Measurements from ENCODE around the gene UROC1.

UROC1 gene

GRCh38 chr3:126493739-126494138 lies 23.8 kb downstream of the UROC1 start:
- DNase-seq = no peak

GRCh38 chr3:126493051-126493450 lies 24.5 kb downstream of the UROC1 start:
- DNase-seq = no peak

GRCh38 chr3:126491221-126492013 lies 26.2 kb downstream of the UROC1 start:
- DNase-seq = no peak

DNA sequence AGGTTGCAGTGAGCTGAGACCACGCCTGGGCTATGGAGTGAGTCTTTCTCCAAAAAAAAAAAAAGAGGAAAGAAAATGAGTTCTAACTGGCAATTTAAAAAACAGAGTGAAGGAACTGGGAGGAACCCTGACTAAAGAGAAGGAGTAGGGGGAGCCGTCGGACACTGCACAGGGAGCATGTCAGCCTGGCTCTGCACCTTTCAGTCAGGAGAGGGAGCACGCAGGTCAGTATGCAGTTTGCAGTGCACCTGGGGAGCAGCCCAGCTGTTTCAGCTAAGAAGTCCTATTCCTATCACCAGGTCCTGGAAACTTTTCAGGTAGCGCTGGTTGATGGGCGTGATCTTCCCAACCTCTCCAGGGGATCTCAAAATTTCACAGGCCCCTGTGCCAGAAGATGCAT lies 27.0 kb downstream of the UROC1 start:
- DNase-seq = no peak

GRCh38 chr3:126488886-126489569 lies 28.5 kb downstream of the UROC1 start:
- no peak for DNase-seq

GRCh38 chr3:126488185-126488584 lies 29.4 kb downstream of the UROC1 start:
- DNase-seq = no peak

- no peak for DNase-seq
Measured at GRCh38 chr3:126487151-126487771, 30.3 kb downstream of the UROC1 start.

DNA sequence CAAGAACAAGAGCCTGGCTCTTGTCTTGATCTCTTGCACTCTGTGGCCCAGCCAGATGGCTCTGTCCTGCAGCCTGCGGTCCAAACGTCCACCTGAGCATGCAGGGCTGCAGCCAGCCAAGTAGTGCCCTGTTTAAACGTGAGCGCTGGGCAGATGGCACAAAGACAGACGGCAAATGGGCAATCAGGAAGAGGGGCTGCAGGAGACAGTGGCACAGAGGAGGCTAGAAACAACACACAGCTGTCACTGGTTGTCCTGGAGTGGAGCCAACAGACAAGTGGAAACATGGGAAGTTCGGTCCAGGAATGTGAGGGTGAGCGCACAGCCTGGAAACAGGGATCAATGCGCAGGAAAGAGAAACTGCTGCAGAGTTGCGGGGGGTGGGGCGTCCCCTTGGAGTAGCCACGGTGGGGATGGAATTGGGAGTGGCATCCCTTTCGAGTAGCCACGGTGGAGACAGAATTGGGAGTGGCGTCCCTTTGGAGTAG lies 31.2 kb downstream of the UROC1 start:
- DNase-seq = no peak

GRCh38 chr3:126485956-126486355 lies 31.6 kb downstream of the UROC1 start:
- no peak for DNase-seq

- DNase-seq = no peak
Measured at GRCh38 chr3:126485176-126485897, 32.2 kb downstream of the UROC1 start.

GRCh38 chr3:126484662-126485061 lies 32.9 kb downstream of the UROC1 start:
- DNase-seq = no peak

DNA sequence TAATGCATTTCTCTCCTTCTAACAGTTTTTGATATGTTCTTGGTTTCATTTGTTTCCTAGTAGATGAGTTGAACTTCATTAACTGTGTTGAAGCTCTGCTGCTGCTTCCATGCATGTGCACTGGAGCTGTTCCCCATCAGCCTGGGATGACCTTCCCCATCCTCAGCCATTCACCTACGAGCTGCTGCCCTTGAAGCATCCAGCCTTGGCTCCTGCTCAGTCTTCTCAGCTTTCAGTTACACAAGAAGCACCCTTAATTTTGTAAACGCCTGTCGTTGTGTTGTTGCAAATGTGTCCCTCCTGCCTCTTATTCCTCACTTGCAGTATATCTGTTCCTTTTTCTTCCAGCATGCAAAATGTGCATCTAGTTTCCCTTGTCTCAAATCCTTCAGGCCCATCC lies 33.4 kb downstream of the UROC1 start:
- no peak for DNase-seq

DNA sequence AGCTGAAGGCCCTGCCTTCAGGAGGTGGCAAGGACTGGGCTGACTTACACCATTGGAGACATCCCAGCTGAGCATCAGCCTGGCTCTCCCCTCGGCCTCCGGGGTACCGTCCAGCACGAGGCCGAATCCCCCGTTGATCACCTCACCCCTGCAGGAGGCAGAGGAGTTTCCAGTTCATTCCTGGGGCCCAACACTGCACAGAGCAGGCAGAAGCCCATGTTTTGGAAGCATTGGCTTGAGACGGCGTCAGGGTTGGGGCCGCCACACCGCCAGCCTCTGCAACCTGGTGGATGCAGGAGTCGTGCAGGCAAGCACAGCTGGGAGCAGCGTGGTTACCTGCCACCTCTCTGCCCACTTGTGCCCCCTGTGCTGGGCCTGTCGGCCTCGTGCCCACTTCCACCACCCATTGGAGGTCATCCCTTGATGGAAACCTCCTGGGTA lies 34.2 kb downstream of the UROC1 start:
- no peak for DNase-seq

- DNase-seq = no peak
Measured at GRCh38 chr3:126482503-126483255, 34.9 kb downstream of the UROC1 start.

DNA sequence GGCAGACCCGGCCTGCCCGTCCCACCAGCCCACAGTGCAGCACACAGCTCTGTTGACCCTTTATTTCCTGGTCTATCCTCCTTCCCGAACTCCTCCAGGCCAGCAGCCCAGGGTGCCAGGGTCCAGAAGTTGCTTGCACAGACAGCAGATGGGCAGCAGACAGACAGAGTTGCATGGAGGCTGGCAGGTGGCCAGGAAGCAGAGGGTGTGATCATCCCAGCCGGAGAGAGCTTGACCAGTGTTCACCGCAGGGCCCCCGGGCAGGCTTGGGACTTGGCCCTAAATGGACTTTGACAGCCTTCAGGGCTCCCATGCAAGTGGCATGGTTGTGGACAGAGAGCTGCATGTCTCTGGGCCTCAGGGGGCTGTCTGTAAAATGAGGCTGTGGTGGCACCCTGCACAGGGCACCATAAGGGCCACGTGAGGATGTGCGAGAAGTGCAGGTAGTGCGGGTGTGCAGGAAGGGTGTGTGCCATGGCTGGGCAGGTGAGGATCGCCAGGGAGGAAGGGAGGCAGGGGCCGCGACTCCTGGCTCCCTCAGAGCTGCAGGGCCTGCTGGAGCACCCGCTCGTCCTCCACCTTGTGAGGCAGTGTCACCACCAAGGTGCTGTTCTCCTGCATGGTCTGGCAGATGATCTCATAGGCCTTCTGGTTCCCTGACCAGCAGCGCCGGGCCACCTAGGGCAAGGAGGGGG lies 35.6 kb downstream of the UROC1 start:
- DNase-seq = no peak

DNA sequence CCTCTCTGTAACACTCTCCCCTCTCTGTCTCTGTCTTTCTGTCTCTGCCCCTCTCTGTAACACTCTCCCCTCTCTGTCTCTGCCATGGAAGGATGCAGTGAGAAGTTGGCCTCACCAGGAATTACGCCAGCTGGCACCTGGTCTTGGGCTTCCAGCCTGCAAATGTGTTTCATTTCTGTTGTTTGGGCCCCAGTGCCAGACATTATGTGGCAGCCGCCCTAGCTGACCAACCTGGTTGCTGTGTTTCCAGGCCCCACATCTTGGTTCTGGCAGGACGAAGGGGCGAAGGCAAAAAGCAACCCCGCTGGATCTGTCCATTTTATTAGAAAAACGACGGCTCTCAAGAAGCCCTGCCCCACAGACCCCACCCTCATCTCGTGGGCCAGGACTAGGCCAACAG lies 36.7 kb downstream of the UROC1 start:
- DNase-seq = no peak

DNA sequence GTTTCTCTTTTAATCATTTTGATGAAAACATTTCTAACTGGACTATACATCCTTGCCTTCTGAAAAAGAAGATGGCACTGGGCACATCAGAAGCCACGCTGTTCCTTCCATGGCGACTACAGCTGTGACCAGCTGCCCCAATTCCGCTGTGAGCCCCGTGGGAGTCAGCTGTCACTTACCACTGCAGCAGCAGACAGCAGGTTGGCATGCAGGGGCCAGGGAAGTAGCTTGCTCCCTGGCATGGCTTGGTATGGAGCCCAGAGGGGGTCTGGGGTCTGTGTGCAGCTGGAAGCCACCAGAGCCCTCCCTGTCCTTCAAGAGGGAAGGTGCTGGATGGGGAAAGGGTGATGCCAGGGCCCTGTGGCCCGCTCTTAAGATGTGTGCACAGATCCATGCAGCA lies 37.4 kb downstream of the UROC1 start:
- DNase-seq = no peak

DNA sequence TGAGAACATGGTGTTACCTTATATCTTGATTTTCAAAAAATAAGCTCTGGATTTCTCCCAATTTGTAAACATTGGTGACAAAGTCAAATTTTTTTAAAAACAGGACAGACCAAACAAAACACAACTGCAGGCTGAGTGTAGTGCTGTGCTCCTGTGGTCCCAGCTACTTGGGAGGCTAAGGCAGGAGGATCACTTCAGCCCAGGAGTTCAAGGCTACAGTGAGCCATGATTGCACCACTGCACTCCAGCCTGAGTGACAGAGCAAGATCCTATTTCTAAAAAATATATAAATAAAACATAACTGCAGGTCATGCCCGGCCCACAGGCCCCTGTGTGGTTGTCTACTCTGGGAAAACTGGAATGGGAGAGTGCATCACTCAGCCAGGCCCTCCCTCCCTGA lies 37.9 kb downstream of the UROC1 start:
- DNase-seq = no peak

DNA sequence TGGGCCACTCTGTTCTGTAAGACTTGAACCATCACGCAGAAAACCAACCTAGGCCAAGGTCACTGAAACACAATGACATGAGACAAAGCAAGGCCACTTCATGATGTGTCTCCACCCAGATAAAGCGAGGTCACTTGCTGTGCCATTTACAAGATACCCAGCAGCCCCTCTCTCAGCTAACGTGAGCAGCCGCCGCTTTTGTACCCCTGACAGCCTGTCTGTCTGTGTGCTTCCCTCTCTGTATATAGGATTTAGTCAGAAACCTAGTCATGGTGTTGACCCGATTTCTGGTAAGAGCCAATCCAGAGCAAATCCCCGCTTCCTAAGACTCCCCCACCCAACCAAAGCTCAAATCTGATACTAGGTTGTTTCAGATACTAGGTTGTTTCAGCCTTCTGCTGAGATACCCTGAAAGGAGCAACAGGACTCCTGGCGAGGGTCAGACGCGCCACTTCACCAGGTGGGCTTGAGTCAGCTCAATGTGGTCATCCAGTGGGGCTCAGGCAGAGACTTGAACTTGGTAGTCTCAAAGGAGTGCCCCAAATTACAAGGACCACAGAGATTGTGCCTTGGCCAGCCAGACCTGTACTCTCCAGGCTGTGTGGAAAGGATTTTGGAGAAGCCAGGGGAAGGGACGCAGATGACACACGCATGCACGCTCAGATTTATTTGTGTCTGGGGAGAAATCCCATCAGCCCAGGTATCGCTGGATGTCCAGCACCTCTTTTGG lies 38.8 kb downstream of the UROC1 start:
- no peak for DNase-seq

- DNase-seq = no peak
Measured at GRCh38 chr3:126477061-126477380, 40.6 kb downstream of the UROC1 start.

Measured in CD4-positive, alpha-beta T cell treated with Interferon gamma for 1 hour (primary cell).